Stomach (tissue), 9 donors: ENCODE results near the gene LRCH1. TPM values are rescaled to one million over a fixed set of nuclear protein-coding genes. Genes with fewer than 3 reads are reported as not detected.

Source experiments
- DNase-seq, 2 donors: peaks; one replicate each; pipeline versions ENCODE4 v3.0.0 to v3.0.0-alpha.2; 2013 to 2019
- H3K27ac ChIP-seq, 5 donors: fragments of 200-600 bp in 4 of 5; sonication (generic) in 4 of 5; one replicate each; pipeline ENCODE4 v1.5.1; 2013 to 2019; ENCODE audit warnings: mild to moderate bottlenecking in 1 of 5, moderate library complexity in 1 of 5
- H3K27me3 ChIP-seq, 3 donors: fragments of 200-600 bp; sonication (generic); one replicate each; pipeline ENCODE4 v1.5.1; 2017 to 2019; ENCODE audit warnings: mixed run types in 1 of 3
- H3K36me3 ChIP-seq, 4 donors: fragments of 200-600 bp; sonication (generic); 1 replicate in 3 of 4; 2 replicates in 1 of 4; pipeline ENCODE4 v1.5.1; 2016 to 2019
- H3K4me1 ChIP-seq, 4 donors: fragments of 200-600 bp; sonication (generic); one replicate each; pipeline ENCODE4 v1.5.1; 2016 to 2019
- H3K4me3 ChIP-seq, 4 donors: fragments of 200-600 bp; sonication (generic) in 3 of 4; one replicate each; pipeline ENCODE4 v1.5.1; 2016 to 2019; ENCODE audit warnings: mild to moderate bottlenecking in 1 of 4
- H3K9me3 ChIP-seq, 4 donors: fragments of 200-600 bp; sonication (generic); one replicate each; pipeline ENCODE4 v1.5.1; 2016 to 2019
- CTCF ChIP-seq, 7 experiments: fragments of 450-650 bp in 4 of 7; fragments of 200-600 bp in 3 of 7; sonication (generic) in 3 of 7; IDR thresholded peaks; one replicate each; pipeline ENCODE4 v1.5.1; 2016 to 2019; ENCODE audit warnings: antibody characterized with exemption in 7 of 7, control low read depth in 2 of 7, mild to moderate bottlenecking in 1 of 7
- EP300 ChIP-seq: sonication (generic); formaldehyde crosslinking; IDR thresholded peaks from one replicate; pipeline ENCODE4 v1.6.1; 2017; ENCODE audit warnings: antibody characterized with exemption
- POLR2A ChIP-seq, 4 donors: fragments of 450-650 bp; IDR thresholded peaks; one replicate each; pipeline ENCODE4 v1.6.1; 2016; ENCODE audit warnings: antibody characterized with exemption in 4 of 4, control low read depth in 2 of 4, mild to moderate bottlenecking in 1 of 4, moderate library complexity in 1 of 4
- POLR2AphosphoS5 ChIP-seq, 3 donors: sonication (generic); formaldehyde crosslinking; IDR thresholded peaks; one replicate each; pipeline ENCODE4 v1.6.1; 2016; ENCODE audit warnings: antibody characterized with exemption in 3 of 3
- WGBS, 5 donors: extraction: QIAGEN DNeasy Blood & Tissue Kit in 3 of 5; methylation state at CpG; one replicate each; pipeline versions ENCODE4 v1.1.5 to v1.1.7; 2013 to 2018; 5-methylcytosine and 5-hydroxymethylcytosine counted together
- intact Hi-C: fragments of 100-400 bp; cut with DNase I; formaldehyde crosslinking; loops from one replicate; pipeline ENCODE4 v1.15.1; 2023; ENCODE audit warnings: low total_unique reads
- polyA plus RNA-seq, 3 donors: library from polyadenylated mRNA; stranded (reverse); fragments of 200-250 nt; gene quantifications; one replicate each; pipeline ENCODE4 v1.2.3, GENCODE V29; 2013
- total RNA-seq, 5 donors: library from RNA; depleted of rRNA; stranded (reverse); fragments of >200 nt; gene quantifications; one replicate each; pipeline versions ENCODE4 v1.1.0 to v1.2.3, GENCODE V29; 2014 to 2016
- donor health status: healthy with polysubstance abuse.
- donor health status: Bipolar disorder and iron deficiency.
- donor health status: healthy.

LRCH1 gene
- total and polyA plus RNA-seq, 8 donors = 5.4 to 70.6 (median 19.4) TPM

- H3K9me3 ChIP-seq = no peaks in the 10 kb centered on the region
- H3K27me3 ChIP-seq = no peaks in the 10 kb centered on the region
- WGBS, 5 donors = 64 to 84% (median 78%) methylated on average over 2 of the region's 2 CpGs
- peaks cover 0 to 8% (median 3%) of the 10 kb centered on the region in 4 donors for H3K4me1 ChIP-seq
- DNase-seq = no peak
- intact Hi-C loops = no loop called here
- H3K27ac ChIP-seq = no peak overlapping the region
- TF ChIP-seq CTCF (IDR thresholded peaks at IDR 0.05) = no peak
- no peak for TF ChIP-seq POLR2A (IDR thresholded peaks at IDR 0.05)
- no peak for TF ChIP-seq EP300
- TF ChIP-seq POLR2AphosphoS5 (IDR thresholded peaks at IDR 0.05) = no peak
- peaks cover 5 to 88% (median 85%) of the 10 kb centered on the region in 4 donors for H3K36me3 ChIP-seq
- H3K4me3 ChIP-seq = no peak overlapping the region
Measured at GRCh38 chr13:46773541-46773940, 220.6 kb downstream of the LRCH1 start.

- Histone ChIP-seq H3K9me3 (no peaks in the 10 kb centered on the region), H3K36me3 (peaks cover 5 to 99% (median 97%) of the 10 kb centered on the region in 4 donors), H3K4me3 (no peak overlapping the region), H3K4me1 (peaks cover 0 to 8% (median 3%) of the 10 kb centered on the region in 4 donors), H3K27ac (no peak overlapping the region), H3K27me3 (no peaks in the 10 kb centered on the region)
- TF ChIP-seq POLR2A (IDR thresholded peaks at IDR 0.05) (no peak), POLR2AphosphoS5 (IDR thresholded peaks at IDR 0.05) (no peak), EP300 (no peak), CTCF (IDR thresholded peaks at IDR 0.05) (no peak)
- no peak for DNase-seq
- intact Hi-C loops = no loop called here
- WGBS, 5 donors = 78 to 84% (median 81%) methylated on average over 8 of the region's 8 CpGs
Measured at GRCh38 chr13:46775385-46776107, 222.6 kb downstream of the LRCH1 start.

GRCh38 chr13:46778095-46778494, 225.1 kb downstream of the LRCH1 start:
- TF ChIP-seq EP300 (no peak), POLR2AphosphoS5 (IDR thresholded peaks at IDR 0.05) (no peak), POLR2A (IDR thresholded peaks at IDR 0.05) (no peak)
- Histone ChIP-seq H3K27ac (no peak overlapping the region), H3K36me3 (peaks cover 5 to 99% (median 96%) of the 10 kb centered on the region in 4 donors), H3K9me3 (no peaks in the 10 kb centered on the region), H3K4me1 (peaks cover 0 to 8% (median 3%) of the 10 kb centered on the region in 4 donors), H3K27me3 (no peaks in the 10 kb centered on the region), H3K4me3 (no peak overlapping the region)
- DNase-seq = no peak
- WGBS, 5 donors = 67 to 87% (median 77%) methylated on average over 3 of the region's 3 CpGs
- intact Hi-C loops = no loop called here

GRCh38 chr13:46778890-46779289, 225.9 kb downstream of the LRCH1 start:
- Histone ChIP-seq H3K27ac (no peak overlapping the region), H3K4me3 (no peak overlapping the region), H3K27me3 (no peaks in the 10 kb centered on the region), H3K36me3 (peaks cover 5 to 99% (median 96%) of the 10 kb centered on the region in 4 donors), H3K4me1 (peaks cover 0 to 8% (median 3%) of the 10 kb centered on the region in 4 donors), H3K9me3 (no peaks in the 10 kb centered on the region)
- intact Hi-C loops = no loop called here
- WGBS, 5 donors = 87 to 94% (median 93%) methylated on average over 2 of the region's 2 CpGs
- TF ChIP-seq EP300 = no peak
- no peak for TF ChIP-seq CTCF (IDR thresholded peaks at IDR 0.05)
- no peak for TF ChIP-seq POLR2AphosphoS5 (IDR thresholded peaks at IDR 0.05)
- no peak for TF ChIP-seq POLR2A (IDR thresholded peaks at IDR 0.05)
- no peak for DNase-seq

GRCh38 chr13:46782066-46782465, 229.1 kb downstream of the LRCH1 start:
- Histone ChIP-seq H3K4me3 (no peak overlapping the region), H3K36me3 (peaks cover 12 to 99% (median 96%) of the 10 kb centered on the region in 4 donors), H3K27ac (no peak overlapping the region), H3K27me3 (no peaks in the 10 kb centered on the region), H3K4me1 (no peaks in the 10 kb centered on the region), H3K9me3 (no peaks in the 10 kb centered on the region)
- no peak for TF ChIP-seq EP300
- no peak for TF ChIP-seq POLR2AphosphoS5 (IDR thresholded peaks at IDR 0.05)
- no peak for TF ChIP-seq CTCF (IDR thresholded peaks at IDR 0.05)
- TF ChIP-seq POLR2A (IDR thresholded peaks at IDR 0.05) = no peak
- WGBS, 5 donors = 84 to 97% (median 95%) methylated on average over 1 of the region's 1 CpG
- no peak for DNase-seq
- intact Hi-C loops = no loop called here
